ENCODE results near the gene CYB5R3.

DNA sequence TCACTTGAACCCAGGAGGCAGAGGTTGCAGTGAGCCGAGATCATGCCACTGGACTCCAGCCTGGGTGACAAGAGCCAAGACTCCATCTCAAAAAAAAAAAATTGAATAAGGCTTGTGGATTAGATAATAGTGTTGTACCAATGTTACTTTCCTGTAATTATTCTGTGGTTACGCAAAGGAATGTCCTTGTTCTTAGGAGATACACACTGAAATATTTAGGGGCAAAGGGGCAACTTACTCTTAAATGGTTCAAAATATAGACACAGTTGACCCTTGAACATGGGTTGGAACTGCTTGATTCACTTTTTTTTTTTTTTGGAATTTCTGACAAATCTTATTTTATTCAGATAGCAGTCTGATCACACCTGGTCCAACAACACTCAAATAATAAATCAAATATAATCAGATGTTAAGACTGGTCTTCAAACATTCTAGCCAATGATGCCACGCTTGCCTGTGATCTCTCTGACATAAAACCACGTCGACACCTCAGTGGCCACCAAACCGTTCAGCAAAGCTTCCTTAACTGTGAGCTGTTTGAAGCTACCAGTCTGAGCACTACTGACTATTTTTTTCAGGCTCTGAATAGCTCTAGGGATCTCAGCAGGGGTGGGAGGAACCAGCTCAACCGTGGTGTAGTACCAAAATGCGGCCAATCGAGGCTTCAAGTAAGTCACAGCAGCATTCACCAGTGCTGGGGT lies 9.5 kb downstream of the CYB5R3 start:
- TF ChIP-seq, protein P1, sequence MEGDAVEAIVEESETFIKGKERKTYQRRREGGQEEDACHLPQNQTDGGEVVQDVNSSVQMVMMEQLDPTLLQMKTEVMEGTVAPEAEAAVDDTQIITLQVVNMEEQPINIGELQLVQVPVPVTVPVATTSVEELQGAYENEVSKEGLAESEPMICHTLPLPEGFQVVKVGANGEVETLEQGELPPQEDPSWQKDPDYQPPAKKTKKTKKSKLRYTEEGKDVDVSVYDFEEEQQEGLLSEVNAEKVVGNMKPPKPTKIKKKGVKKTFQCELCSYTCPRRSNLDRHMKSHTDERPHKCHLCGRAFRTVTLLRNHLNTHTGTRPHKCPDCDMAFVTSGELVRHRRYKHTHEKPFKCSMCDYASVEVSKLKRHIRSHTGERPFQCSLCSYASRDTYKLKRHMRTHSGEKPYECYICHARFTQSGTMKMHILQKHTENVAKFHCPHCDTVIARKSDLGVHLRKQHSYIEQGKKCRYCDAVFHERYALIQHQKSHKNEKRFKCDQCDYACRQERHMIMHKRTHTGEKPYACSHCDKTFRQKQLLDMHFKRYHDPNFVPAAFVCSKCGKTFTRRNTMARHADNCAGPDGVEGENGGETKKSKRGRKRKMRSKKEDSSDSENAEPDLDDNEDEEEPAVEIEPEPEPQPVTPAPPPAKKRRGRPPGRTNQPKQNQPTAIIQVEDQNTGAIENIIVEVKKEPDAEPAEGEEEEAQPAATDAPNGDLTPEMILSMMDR (IDR thresholded peaks at IDR 0.05; ENCODE audit: insufficient read depth, low read length), result no peak
- TF ChIP-seq GABPA (IDR thresholded peaks at IDR 0.05; ENCODE audit: low read depth) (no peak), REST (IDR thresholded peaks at IDR 0.05; ENCODE audit: insufficient replicate concordance, low read depth) (no peak), POLR2AphosphoS5 (IDR thresholded peaks at IDR 0.05; ENCODE audit: low read depth) (no peak)
